ENCODE results near the gene HK2.

Gene HK2

DNA sequence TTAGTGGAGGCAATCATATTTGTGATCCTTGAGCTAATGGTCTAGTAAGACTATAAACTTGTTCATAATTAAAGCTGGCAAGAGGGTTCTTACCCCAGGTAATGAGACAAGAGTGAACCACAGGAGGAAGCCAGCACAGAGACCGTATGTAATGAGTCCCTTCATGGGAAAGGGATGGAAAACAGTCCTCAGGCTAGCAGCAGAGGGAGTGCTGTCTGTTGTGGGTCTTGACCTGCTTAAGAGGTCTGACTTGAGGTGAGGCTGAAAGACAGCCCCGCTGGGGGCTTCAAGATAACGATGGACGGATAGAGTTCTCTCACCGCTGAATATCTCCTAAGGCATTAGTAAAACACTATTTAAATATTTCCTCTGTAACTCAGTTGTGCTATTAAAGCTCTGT, 108.3 kb downstream of the HK2 start:
- DNase-seq: no peak
